GM23338 (cell line): ENCODE results near the gene ZBTB2. TPM values are rescaled to one million over a fixed set of nuclear protein-coding genes. Genes with fewer than 3 reads are reported as not detected.

ENCODE experiments used
- ATAC-seq: fragments of 200-7000 bp; cut with Tn5 transposase; 3 replicates; pipeline ENCODE4 v1.9.1; 2020
- DNase-seq: peaks from one replicate; pipeline ENCODE4 v3.0.0-alpha.2; 2015; ENCODE audit warnings: low spot score
- H2AFZ ChIP-seq: fragments of 200-600 bp; sonication (generic); 2 replicates; pipeline ENCODE4 v1.8.0; 2016; ENCODE audit warnings: antibody characterized with exemption, mild to moderate bottlenecking, moderate library complexity
- H3F3A ChIP-seq: fragments of 200-600 bp; sonication (generic); replicated peaks from 2 replicates; pipeline ENCODE4 v1.8.0; 2017; ENCODE audit warnings: antibody characterized with exemption, mixed run types, low read depth
- H3K27ac ChIP-seq: fragments of 200-600 bp; sonication (generic); 2 replicates; pipeline ENCODE4 v1.6.1; 2016; ENCODE audit warnings: low read depth
- H3K27me3 ChIP-seq: fragments of 200-600 bp; sonication (generic); 2 replicates; pipeline ENCODE4 v1.8.0; 2016; ENCODE audit warnings: mild to moderate bottlenecking, mixed run types, moderate library complexity; ENCODE audit not compliant: insufficient read depth
- H3K36me3 ChIP-seq: fragments of 200-600 bp; sonication (generic); 2 replicates; pipeline ENCODE4 v1.8.0; 2016; ENCODE audit warnings: mild to moderate bottlenecking; ENCODE audit not compliant: insufficient read depth
- H3K4me1 ChIP-seq: fragments of 200-600 bp; sonication (generic); 2 replicates; pipeline ENCODE4 v1.8.0; 2016; ENCODE audit warnings: mild to moderate bottlenecking, moderate library complexity; ENCODE audit not compliant: insufficient read depth
- H3K4me2 ChIP-seq: fragments of 200-600 bp; sonication (generic); 2 replicates; pipeline ENCODE4 v1.7.1; 2017; ENCODE audit warnings: mixed run types
- H3K4me3 ChIP-seq: fragments of 200-600 bp; sonication (generic); 2 replicates; pipeline ENCODE4 v1.6.1; 2016; ENCODE audit warnings: mixed run types
- H3K79me2 ChIP-seq: fragments of 200-600 bp; sonication (generic); replicated peaks from 2 replicates; pipeline ENCODE4 v1.8.0; 2017; ENCODE audit warnings: mild to moderate bottlenecking; ENCODE audit not compliant: insufficient read depth
- H3K9me2 ChIP-seq: fragments of 200-600 bp; sonication (generic); 2 replicates; pipeline ENCODE4 v1.8.0; 2017; ENCODE audit not compliant: insufficient read depth
- H4K20me1 ChIP-seq: fragments of 200-600 bp; sonication (generic); replicated peaks from 2 replicates; pipeline ENCODE4 v1.8.0; 2017; ENCODE audit warnings: mild to moderate bottlenecking; ENCODE audit not compliant: insufficient read depth
- H3K27ac Mint-ChIP-seq: 2 replicates; pipeline ENCODE4 v1.8.0; 2020; ENCODE audit warnings: inconsistent platforms, mild to moderate bottlenecking, moderate library complexity, mixed read lengths
- H3K27me3 Mint-ChIP-seq: 3 replicates; pipeline ENCODE4 v1.8.0; 2022; ENCODE audit warnings: low read depth, mild to moderate bottlenecking, moderate library complexity, mixed read lengths, inconsistent platforms; ENCODE audit not compliant: insufficient read depth, poor library complexity
- H3K36me3 Mint-ChIP-seq: 3 replicates; pipeline ENCODE4 v1.8.0; 2021; ENCODE audit warnings: low read depth, mild to moderate bottlenecking, inconsistent platforms, moderate library complexity, mixed read lengths
- H3K4me1 Mint-ChIP-seq: 3 replicates; pipeline ENCODE4 v1.8.0; 2020; ENCODE audit warnings: mild to moderate bottlenecking, inconsistent platforms, mixed read lengths
- H3K4me3 Mint-ChIP-seq: 3 replicates; pipeline ENCODE4 v1.8.0; 2021; ENCODE audit warnings: moderate library complexity, mild to moderate bottlenecking, inconsistent platforms, mixed read lengths
- H3K9me3 Mint-ChIP-seq: 3 replicates; pipeline ENCODE4 v1.8.0; 2020; ENCODE audit warnings: moderate library complexity, mild to moderate bottlenecking, inconsistent platforms, mixed read lengths
- CREB1 ChIP-seq: fragments of 250-450 bp; sonication (Bioruptor Pico); IDR thresholded peaks from 2 replicates; pipeline ENCODE4 v1.5.0; 2020; ENCODE audit warnings: low read depth, mild to moderate bottlenecking, moderate library complexity
- EZH2 ChIP-seq: fragments of 200-600 bp; sonication (generic); IDR thresholded peaks from one replicate; pipeline ENCODE4 v1.8.0; 2017; ENCODE audit warnings: antibody characterized with exemption, mild to moderate bottlenecking, low read depth; ENCODE audit not compliant: unreplicated experiment
- EZH2phosphoT487 ChIP-seq: fragments of 200-600 bp; sonication (generic); IDR thresholded peaks from one replicate; pipeline ENCODE4 v1.8.1; 2018; ENCODE audit warnings: antibody characterized with exemption; ENCODE audit not compliant: unreplicated experiment
- JUNB ChIP-seq: IDR thresholded peaks from one replicate; pipeline ENCODE4 v1.6.1; 2016; ENCODE audit warnings: antibody characterized with exemption; ENCODE audit not compliant: unreplicated experiment
- NANOG ChIP-seq: IDR thresholded peaks from 2 replicates; pipeline ENCODE4 v1.6.1; 2016; ENCODE audit warnings: antibody characterized with exemption, borderline replicate concordance
- POLR2AphosphoS5 ChIP-seq: IDR thresholded peaks from 2 replicates; pipeline ENCODE4 v1.6.1; 2016; ENCODE audit warnings: antibody characterized with exemption, low read depth
- STAT1 ChIP-seq: IDR thresholded peaks from one replicate; pipeline ENCODE4 v1.6.1; 2016; ENCODE audit warnings: antibody characterized with exemption; ENCODE audit not compliant: unreplicated experiment
- ZNF114 ChIP-seq: fragments of 250-450 bp; sonication (Bioruptor Pico); IDR thresholded peaks from 2 replicates; pipeline ENCODE4 v1.5.0; 2020; ENCODE audit warnings: mild to moderate bottlenecking, moderate library complexity
- ZNF331 ChIP-seq: fragments of 250-450 bp; sonication (Bioruptor Pico); IDR thresholded peaks from 2 replicates; pipeline ENCODE4 v1.5.0; 2020; ENCODE audit warnings: low read depth, mild to moderate bottlenecking, moderate library complexity
- polyA plus RNA-seq: library from polyadenylated mRNA; unstranded; fragments of >200 nt; fragmentation: Nextera tagmentation; extraction: Ambion mirVana; gene quantifications from 2 replicates; pipeline ENCODE4 v1.2.1, GENCODE V29; 2016
- total RNA-seq: library from RNA; depleted of rRNA; stranded (reverse); fragments of >200 nt; shearing (Covaris generic); gene quantifications from 2 replicates; pipeline ENCODE4 v1.2.3, GENCODE V29; 2014
- TF ChIP-seq, protein P1 (sequence below): IDR thresholded peaks from one replicate; pipeline ENCODE4 v1.6.1; 2018; ENCODE audit warnings: antibody characterized with exemption; ENCODE audit not compliant: unreplicated experiment
- TF ChIP-seq, protein P2 (sequence below), 2 experiments: fragments of 200-600 bp in 1 of 2; sonication (generic) in 1 of 2; conservative IDR thresholded peaks; 2 replicates each; pipeline versions ENCODE4 v1.5.1 to v1.6.1; 2016 to 2017; ENCODE audit warnings: antibody characterized with exemption in 2 of 2, low read depth in 2 of 2, mild to moderate bottlenecking in 2 of 2, moderate library complexity in 1 of 2
- TF ChIP-seq, protein P3 (sequence below): IDR thresholded peaks from 2 replicates; pipeline ENCODE4 v1.6.1; 2016; ENCODE audit warnings: antibody characterized with exemption

Gene ZBTB2
- total and polyA plus RNA-seq, 2 experiments from 2014 or later, result 11.4 to 21.9 TPM

DNA sequence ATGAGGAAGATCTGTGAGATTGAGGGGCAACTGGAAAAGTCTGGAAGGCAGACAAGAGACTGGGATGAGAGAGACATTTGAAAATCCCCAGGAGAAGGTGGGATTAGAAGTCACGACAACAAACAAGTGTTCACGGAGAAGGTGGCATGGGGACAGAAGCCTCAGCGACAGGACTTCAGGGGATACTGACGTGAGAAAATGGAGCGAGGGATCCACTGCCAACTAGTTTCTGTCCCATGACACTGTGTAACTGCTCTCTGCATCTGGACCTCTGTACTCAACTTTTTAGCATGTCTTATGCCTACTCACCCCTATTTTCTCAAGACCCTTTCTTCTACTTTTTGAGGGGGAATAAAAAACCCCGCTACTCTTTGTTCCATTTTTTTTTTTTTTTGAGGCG lies 18.3 kb upstream of the ZBTB2 start (continued):
- TF ChIP-seq, protein P1, sequence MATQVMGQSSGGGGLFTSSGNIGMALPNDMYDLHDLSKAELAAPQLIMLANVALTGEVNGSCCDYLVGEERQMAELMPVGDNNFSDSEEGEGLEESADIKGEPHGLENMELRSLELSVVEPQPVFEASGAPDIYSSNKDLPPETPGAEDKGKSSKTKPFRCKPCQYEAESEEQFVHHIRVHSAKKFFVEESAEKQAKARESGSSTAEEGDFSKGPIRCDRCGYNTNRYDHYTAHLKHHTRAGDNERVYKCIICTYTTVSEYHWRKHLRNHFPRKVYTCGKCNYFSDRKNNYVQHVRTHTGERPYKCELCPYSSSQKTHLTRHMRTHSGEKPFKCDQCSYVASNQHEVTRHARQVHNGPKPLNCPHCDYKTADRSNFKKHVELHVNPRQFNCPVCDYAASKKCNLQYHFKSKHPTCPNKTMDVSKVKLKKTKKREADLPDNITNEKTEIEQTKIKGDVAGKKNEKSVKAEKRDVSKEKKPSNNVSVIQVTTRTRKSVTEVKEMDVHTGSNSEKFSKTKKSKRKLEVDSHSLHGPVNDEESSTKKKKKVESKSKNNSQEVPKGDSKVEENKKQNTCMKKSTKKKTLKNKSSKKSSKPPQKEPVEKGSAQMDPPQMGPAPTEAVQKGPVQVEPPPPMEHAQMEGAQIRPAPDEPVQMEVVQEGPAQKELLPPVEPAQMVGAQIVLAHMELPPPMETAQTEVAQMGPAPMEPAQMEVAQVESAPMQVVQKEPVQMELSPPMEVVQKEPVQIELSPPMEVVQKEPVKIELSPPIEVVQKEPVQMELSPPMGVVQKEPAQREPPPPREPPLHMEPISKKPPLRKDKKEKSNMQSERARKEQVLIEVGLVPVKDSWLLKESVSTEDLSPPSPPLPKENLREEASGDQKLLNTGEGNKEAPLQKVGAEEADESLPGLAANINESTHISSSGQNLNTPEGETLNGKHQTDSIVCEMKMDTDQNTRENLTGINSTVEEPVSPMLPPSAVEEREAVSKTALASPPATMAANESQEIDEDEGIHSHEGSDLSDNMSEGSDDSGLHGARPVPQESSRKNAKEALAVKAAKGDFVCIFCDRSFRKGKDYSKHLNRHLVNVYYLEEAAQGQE, result no peak
- TF ChIP-seq CREB1, result no peak
- TF ChIP-seq EZH2, result no peak
- TF ChIP-seq, protein P2, sequence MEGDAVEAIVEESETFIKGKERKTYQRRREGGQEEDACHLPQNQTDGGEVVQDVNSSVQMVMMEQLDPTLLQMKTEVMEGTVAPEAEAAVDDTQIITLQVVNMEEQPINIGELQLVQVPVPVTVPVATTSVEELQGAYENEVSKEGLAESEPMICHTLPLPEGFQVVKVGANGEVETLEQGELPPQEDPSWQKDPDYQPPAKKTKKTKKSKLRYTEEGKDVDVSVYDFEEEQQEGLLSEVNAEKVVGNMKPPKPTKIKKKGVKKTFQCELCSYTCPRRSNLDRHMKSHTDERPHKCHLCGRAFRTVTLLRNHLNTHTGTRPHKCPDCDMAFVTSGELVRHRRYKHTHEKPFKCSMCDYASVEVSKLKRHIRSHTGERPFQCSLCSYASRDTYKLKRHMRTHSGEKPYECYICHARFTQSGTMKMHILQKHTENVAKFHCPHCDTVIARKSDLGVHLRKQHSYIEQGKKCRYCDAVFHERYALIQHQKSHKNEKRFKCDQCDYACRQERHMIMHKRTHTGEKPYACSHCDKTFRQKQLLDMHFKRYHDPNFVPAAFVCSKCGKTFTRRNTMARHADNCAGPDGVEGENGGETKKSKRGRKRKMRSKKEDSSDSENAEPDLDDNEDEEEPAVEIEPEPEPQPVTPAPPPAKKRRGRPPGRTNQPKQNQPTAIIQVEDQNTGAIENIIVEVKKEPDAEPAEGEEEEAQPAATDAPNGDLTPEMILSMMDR (conservative IDR thresholded peaks at IDR 0.05; ENCODE audit: low read depth in 2 of 2), result no peak
- TF ChIP-seq, protein P3, sequence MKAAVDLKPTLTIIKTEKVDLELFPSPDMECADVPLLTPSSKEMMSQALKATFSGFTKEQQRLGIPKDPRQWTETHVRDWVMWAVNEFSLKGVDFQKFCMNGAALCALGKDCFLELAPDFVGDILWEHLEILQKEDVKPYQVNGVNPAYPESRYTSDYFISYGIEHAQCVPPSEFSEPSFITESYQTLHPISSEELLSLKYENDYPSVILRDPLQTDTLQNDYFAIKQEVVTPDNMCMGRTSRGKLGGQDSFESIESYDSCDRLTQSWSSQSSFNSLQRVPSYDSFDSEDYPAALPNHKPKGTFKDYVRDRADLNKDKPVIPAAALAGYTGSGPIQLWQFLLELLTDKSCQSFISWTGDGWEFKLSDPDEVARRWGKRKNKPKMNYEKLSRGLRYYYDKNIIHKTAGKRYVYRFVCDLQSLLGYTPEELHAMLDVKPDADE, result no peak
- no peak for TF ChIP-seq JUNB
- TF ChIP-seq STAT1, result no peak
- TF ChIP-seq EZH2phosphoT487, result no peak
- no peak for TF ChIP-seq NANOG

- Mint-ChIP-seq H3K36me3 (peaks cover 68% of the 10 kb centered on the region), H3K27me3 (peaks cover 15% of the 10 kb centered on the region), H3K27ac (peak overlapping the region; percentile 3; the same call in 1 of the 2 replicates), H3K9me3 (no peaks in the 10 kb centered on the region; the same call in 2 of the 3 replicates), H3K4me3 (no peak overlapping the region), H3K4me1 (no peaks in the 10 kb centered on the region)
- Histone ChIP-seq H3K4me2 (no peak overlapping the region), H3K36me3 (peaks cover 9% of the 10 kb centered on the region), H4K20me1 (peaks cover 17% of the 10 kb centered on the region; the same call in 1 of the 2 replicates), H3K4me3 (no peak overlapping the region), H3K79me2 (peaks cover 9% of the 10 kb centered on the region; the same call in 1 of the 2 replicates), H3K9me2 (no peaks in the 10 kb centered on the region), H3K27me3 (no peaks in the 10 kb centered on the region), H3F3A (0 out of 2 replicates have a peak, but pooled peaks cover 6% of the 10 kb centered on the region), H2AFZ (no peak overlapping the region), H3K27ac (no peak overlapping the region), H3K4me1 (no peaks in the 10 kb centered on the region)
- ATAC-seq (no peak), DNase-seq (no peak)
- TF ChIP-seq JUNB (no peak), ZNF114 (no peak), ZNF331 (CRISPR knock-in tag) (no peak), POLR2AphosphoS5 (no peak), STAT1 (no peak), EZH2phosphoT487 (no peak), NANOG (no peak), EZH2 (no peak)
- TF ChIP-seq, protein P3, result no peak
- TF ChIP-seq, protein P1, result no peak
- TF ChIP-seq, protein P2 (conservative IDR thresholded peaks at IDR 0.05; ENCODE audit: low read depth in 2 of 2), result no peak
Observed at GRCh38 chr6:151409260-151409659, 17.9 kb upstream of the ZBTB2 start.
